Lower lobe of right lung (tissue), 2 donors: ENCODE results near the gene SAP30L. TPM values are rescaled to one million over a fixed set of nuclear protein-coding genes. Genes with fewer than 3 reads are reported as not detected.

Source experiments
- ATAC-seq, 2 donors: fragments of 200-7000 bp; cut with Tn5 transposase; one replicate each; pipeline ENCODE4 v1.9.1; 2020 to 2022; ENCODE audit warnings: mild to moderate bottlenecking in 2 of 2, moderate library complexity in 2 of 2
- DNase-seq: peaks from one replicate; pipeline ENCODE4 v3.0.0-alpha.2; 2020
- H3K27ac ChIP-seq: fragments of 200-600 bp; one replicate; pipeline ENCODE4 v1.8.0; 2022
- H3K27me3 ChIP-seq: fragments of 200-600 bp; one replicate; pipeline ENCODE4 v1.8.0; 2022; ENCODE audit warnings: low read depth
- H3K36me3 ChIP-seq: fragments of 200-600 bp; one replicate; pipeline ENCODE4 v1.8.0; 2022; ENCODE audit warnings: mild to moderate bottlenecking
- H3K4me1 ChIP-seq: fragments of 200-600 bp; one replicate; pipeline ENCODE4 v1.8.0; 2022
- H3K4me3 ChIP-seq: fragments of 200-600 bp; one replicate; pipeline ENCODE4 v1.8.0; 2022; ENCODE audit warnings: mild to moderate bottlenecking
- H3K9me3 ChIP-seq: fragments of 200-600 bp; one replicate; pipeline ENCODE4 v1.8.0; 2022
- CTCF ChIP-seq: fragments of 200-600 bp; IDR thresholded peaks from one replicate; pipeline ENCODE4 v1.8.0; 2022; ENCODE audit warnings: antibody characterized with exemption, mild to moderate bottlenecking
- intact Hi-C: fragments of 100-400 bp; cut with DNase I; formaldehyde crosslinking; loops from one replicate; pipeline ENCODE4 v1.11.0; 2022
- total RNA-seq: library from RNA; stranded (reverse); fragmentation: NEBNext Ultra II Directional; extraction: Animal tissue kit (Norgen Biotek cat#: 25700); gene quantifications from one replicate; pipeline ENCODE4 v1.2.1, GENCODE V29; 2021
- donor health status: DM: no; HTN: yes; CAD: no; lungs with severe emphysema.

The SAP30L gene
- total RNA-seq, 1 donor from 2014 or later: 43.2 TPM

GRCh38 chr5:154406231-154406630, 39.6 kb upstream of the SAP30L start:
- no peaks in the 10 kb centered on the region for H3K27me3 ChIP-seq
- H3K4me1 ChIP-seq: peaks cover 10% of the 10 kb centered on the region
- DNase-seq: no peak
- TF ChIP-seq CTCF: no peak
- H3K9me3 ChIP-seq: no peaks in the 10 kb centered on the region
- ATAC-seq: no peak
- no peak overlapping the region for H3K4me3 ChIP-seq
- peaks cover 36% of the 10 kb centered on the region for H3K36me3 ChIP-seq
- no peak overlapping the region for H3K27ac ChIP-seq
- intact Hi-C loops: no loop called here

- no peak for DNase-seq
- no peak for ATAC-seq
- Histone ChIP-seq H3K27ac (no peak overlapping the region), H3K4me1 (peaks cover 10% of the 10 kb centered on the region), H3K9me3 (no peaks in the 10 kb centered on the region), H3K4me3 (no peak overlapping the region), H3K36me3 (peaks cover 42% of the 10 kb centered on the region), H3K27me3 (no peaks in the 10 kb centered on the region)
- no peak for TF ChIP-seq CTCF
- intact Hi-C loops: no loop called here
These were observed 39.0 kb upstream of the SAP30L start for GRCh38 chr5:154406826-154407225.

- intact Hi-C loops: no loop called here
- Histone ChIP-seq H3K4me1 (peaks cover 10% of the 10 kb centered on the region), H3K27ac (no peak overlapping the region), H3K4me3 (no peak overlapping the region), H3K9me3 (no peaks in the 10 kb centered on the region), H3K27me3 (no peaks in the 10 kb centered on the region), H3K36me3 (peaks cover 62% of the 10 kb centered on the region)
- DNase-seq: no peak
- no peak for TF ChIP-seq CTCF
- ATAC-seq: no peak
These were observed 37.0 kb upstream of the SAP30L start for GRCh38 chr5:154408811-154409210.

- Histone ChIP-seq H3K36me3 (peaks cover 67% of the 10 kb centered on the region), H3K4me3 (no peak overlapping the region), H3K9me3 (no peaks in the 10 kb centered on the region), H3K27me3 (no peaks in the 10 kb centered on the region), H3K27ac (no peak overlapping the region), H3K4me1 (peaks cover 10% of the 10 kb centered on the region)
- TF ChIP-seq CTCF: no peak
- intact Hi-C loops: no loop called here
- no peak for ATAC-seq
- DNase-seq: no peak
These were observed 36.5 kb upstream of the SAP30L start for GRCh38 chr5:154409230-154409840.

GRCh38 chr5:154410008-154410407, 35.8 kb upstream of the SAP30L start:
- Histone ChIP-seq H3K36me3 (peaks cover 72% of the 10 kb centered on the region), H3K27me3 (no peaks in the 10 kb centered on the region), H3K4me1 (peaks cover 6% of the 10 kb centered on the region), H3K9me3 (no peaks in the 10 kb centered on the region), H3K4me3 (no peak overlapping the region), H3K27ac (no peak overlapping the region)
- intact Hi-C loops: no loop called here
- DNase-seq (no peak), ATAC-seq (no peak)
- no peak for TF ChIP-seq CTCF

- DNase-seq (no peak), ATAC-seq (no peak)
- Histone ChIP-seq H3K27me3 (no peaks in the 10 kb centered on the region), H3K27ac (no peak overlapping the region), H3K9me3 (no peaks in the 10 kb centered on the region), H3K4me1 (no peaks in the 10 kb centered on the region), H3K4me3 (no peak overlapping the region), H3K36me3 (peaks cover 73% of the 10 kb centered on the region)
- intact Hi-C loops: no loop called here
- no peak for TF ChIP-seq CTCF
These were observed 35.0 kb upstream of the SAP30L start for GRCh38 chr5:154410786-154411185.
